HepG2 (cell line): ENCODE results near the gene WNK1.

Experiments
- CC2D1A ChIP-seq: sonication (generic); formaldehyde crosslinking; IDR thresholded peaks from 2 replicates; pipeline ENCODE4 v1.8.1; 2023; ENCODE audit warnings: mild to moderate bottlenecking, missing genetic modification reagents
- CTCF ChIP-seq: sonication (generic); formaldehyde crosslinking; IDR thresholded peaks from 2 replicates; pipeline ENCODE4 v1.5.0; 2020; ENCODE audit warnings: mild to moderate bottlenecking, missing genetic modification reagents, moderate library complexity
- ELF1 ChIP-seq: sonication (generic); formaldehyde crosslinking; IDR thresholded peaks from 2 replicates; pipeline ENCODE4 v1.4.0; 2020; ENCODE audit warnings: missing genetic modification reagents
- EP300 ChIP-seq, 3 experiments: sonication (generic) in 1 of 3; formaldehyde crosslinking in 1 of 3; IDR thresholded peaks; 2 replicates each; pipeline versions ENCODE4 v1.5.1 to v1.6.1; 2011 to 2020; ENCODE audit warnings: low read depth in 2 of 3, low read length in 2 of 3, borderline replicate concordance in 1 of 3, improper control_type of control experiment in 1 of 3, mild to moderate bottlenecking in 1 of 3, missing genetic modification reagents in 1 of 3, moderate library complexity in 1 of 3
- EZH2 ChIP-seq: conservative IDR thresholded peaks from 2 replicates; pipeline ENCODE4 v1.6.1; 2012; ENCODE audit warnings: mild to moderate bottlenecking, low read depth, low read length, moderate library complexity
- IKZF5 ChIP-seq: IDR thresholded peaks from 2 replicates; pipeline ENCODE4 v1.6.1; 2018; ENCODE audit warnings: missing genetic modification reagents, mild to moderate bottlenecking, missing compliant biosample characterization
- IRF2 ChIP-seq: IDR thresholded peaks from 2 replicates; pipeline ENCODE4 v1.6.1; 2018; ENCODE audit warnings: missing genetic modification reagents, missing compliant biosample characterization
- RFX5 ChIP-seq: IDR thresholded peaks from 2 replicates; pipeline ENCODE4 v1.6.1; 2011; ENCODE audit warnings: low read depth, low read length, improper control_type of control experiment
- YY1 ChIP-seq: IDR thresholded peaks from 2 replicates; pipeline ENCODE4 v1.6.1; 2011; ENCODE audit warnings: low read length, low read depth, moderate library complexity, mild to moderate bottlenecking; ENCODE audit not compliant: insufficient read depth, insufficient replicate concordance

- TF ChIP-seq IKZF5 (peak; percentile 74), YY1 (peak; percentile 63), ELF1 (peak; percentile 79), RFX5 (no peak), EP300 (IDR thresholded peaks at IDR 0.05; ENCODE audit: low read depth in 2 of 2, low read length in 2 of 2) (peak in 1 of 2 experiments; percentile 45; a peak in 2 of 4 replicates), EP300 (CRISPR knock-in tag; IDR thresholded peaks at IDR 0.05; ENCODE audit: borderline replicate concordance) (no peak), CTCF (CRISPR knock-in tag) (peak; percentile 99), EZH2 (no peak), CC2D1A (CRISPR knock-in tag) (no peak), IRF2 (CRISPR knock-in tag) (peak; percentile 82; the same call in 1 of the 2 replicates)
Observed at GRCh38 chr12:949453-950191, 197.2 kb downstream of the WNK1 start, which contains the start of gene RAD52.
